GM12865 (cell line): Measurements from ENCODE around the gene FNDC10.

Source experiments
- DNase-seq: peaks from one replicate; pipeline ENCODE4 v3.0.0; 2010; ENCODE audit warnings: low read depth
- H3K4me3 ChIP-seq: 2 replicates; pipeline ENCODE4 v1.5.1; 2011; ENCODE audit warnings: mild to moderate bottlenecking, low read depth, low read length, control low read depth
- TF ChIP-seq, protein P1 (sequence below): IDR thresholded peaks from 2 replicates; pipeline ENCODE4 v1.5.1; 2011; ENCODE audit warnings: low read length, control low read depth, low read depth, inconsistent platforms; ENCODE audit not compliant: insufficient read depth; ENCODE audit errors: missing control alignments

The FNDC10 gene

DNA sequence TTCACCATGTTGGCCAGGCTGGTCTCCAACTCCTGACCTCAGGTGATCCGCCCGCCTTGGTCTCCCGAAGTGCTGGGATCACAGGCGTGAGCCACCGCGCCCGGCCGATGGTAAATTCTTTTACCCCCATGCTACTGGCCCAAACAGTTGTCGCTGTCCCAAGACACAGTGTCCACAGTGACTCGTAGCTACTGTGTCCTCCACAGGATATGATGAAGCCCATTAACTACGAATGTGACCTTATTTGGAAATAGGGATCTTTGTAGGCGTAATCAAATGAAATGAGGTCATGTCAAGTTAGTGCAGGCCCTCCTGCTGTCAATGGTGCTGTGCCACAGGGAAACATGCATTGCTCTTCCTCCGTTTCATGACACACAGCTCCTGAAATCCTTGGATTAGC is 8.5 kb downstream of the FNDC10 start:
- no peak for DNase-seq
- TF ChIP-seq, protein P1, sequence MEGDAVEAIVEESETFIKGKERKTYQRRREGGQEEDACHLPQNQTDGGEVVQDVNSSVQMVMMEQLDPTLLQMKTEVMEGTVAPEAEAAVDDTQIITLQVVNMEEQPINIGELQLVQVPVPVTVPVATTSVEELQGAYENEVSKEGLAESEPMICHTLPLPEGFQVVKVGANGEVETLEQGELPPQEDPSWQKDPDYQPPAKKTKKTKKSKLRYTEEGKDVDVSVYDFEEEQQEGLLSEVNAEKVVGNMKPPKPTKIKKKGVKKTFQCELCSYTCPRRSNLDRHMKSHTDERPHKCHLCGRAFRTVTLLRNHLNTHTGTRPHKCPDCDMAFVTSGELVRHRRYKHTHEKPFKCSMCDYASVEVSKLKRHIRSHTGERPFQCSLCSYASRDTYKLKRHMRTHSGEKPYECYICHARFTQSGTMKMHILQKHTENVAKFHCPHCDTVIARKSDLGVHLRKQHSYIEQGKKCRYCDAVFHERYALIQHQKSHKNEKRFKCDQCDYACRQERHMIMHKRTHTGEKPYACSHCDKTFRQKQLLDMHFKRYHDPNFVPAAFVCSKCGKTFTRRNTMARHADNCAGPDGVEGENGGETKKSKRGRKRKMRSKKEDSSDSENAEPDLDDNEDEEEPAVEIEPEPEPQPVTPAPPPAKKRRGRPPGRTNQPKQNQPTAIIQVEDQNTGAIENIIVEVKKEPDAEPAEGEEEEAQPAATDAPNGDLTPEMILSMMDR = no peak
- H3K4me3 ChIP-seq = no peak overlapping the region

DNA sequence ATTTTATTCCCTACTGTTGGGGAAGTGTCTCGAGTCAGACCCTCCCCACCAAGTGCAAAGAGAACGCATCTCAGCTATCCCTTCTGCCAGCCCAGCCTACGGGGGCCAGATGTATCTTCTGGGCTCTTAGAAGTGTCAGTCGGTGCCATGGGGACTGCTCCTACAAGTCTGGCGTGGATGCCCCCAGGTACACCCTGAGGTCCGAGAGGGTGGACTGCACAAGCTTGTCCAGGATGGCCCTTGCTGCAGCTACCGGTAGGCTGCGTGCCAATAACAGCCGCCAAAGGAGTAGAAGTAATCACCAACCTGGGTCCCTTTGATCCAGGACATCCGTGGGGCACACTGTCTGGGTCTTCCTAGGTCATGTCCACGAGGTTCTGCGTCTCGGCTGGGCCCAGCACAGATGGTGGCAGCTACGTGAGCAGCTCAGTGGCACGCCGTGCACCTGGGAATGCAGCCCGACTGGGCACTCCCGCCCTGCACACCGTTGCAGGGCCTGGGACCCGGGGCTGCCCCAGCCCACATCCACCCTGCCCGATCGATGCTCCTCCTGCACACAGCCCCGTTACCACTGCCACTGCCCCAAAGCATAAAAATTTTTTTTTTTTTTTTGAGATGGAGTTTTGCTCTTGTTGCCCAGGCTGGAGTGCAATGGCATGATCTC is 16.5 kb downstream of the FNDC10 start:
- H3K4me3 ChIP-seq = no peak overlapping the region
- DNase-seq = no peak
- TF ChIP-seq, protein P1 = no peak

DNA sequence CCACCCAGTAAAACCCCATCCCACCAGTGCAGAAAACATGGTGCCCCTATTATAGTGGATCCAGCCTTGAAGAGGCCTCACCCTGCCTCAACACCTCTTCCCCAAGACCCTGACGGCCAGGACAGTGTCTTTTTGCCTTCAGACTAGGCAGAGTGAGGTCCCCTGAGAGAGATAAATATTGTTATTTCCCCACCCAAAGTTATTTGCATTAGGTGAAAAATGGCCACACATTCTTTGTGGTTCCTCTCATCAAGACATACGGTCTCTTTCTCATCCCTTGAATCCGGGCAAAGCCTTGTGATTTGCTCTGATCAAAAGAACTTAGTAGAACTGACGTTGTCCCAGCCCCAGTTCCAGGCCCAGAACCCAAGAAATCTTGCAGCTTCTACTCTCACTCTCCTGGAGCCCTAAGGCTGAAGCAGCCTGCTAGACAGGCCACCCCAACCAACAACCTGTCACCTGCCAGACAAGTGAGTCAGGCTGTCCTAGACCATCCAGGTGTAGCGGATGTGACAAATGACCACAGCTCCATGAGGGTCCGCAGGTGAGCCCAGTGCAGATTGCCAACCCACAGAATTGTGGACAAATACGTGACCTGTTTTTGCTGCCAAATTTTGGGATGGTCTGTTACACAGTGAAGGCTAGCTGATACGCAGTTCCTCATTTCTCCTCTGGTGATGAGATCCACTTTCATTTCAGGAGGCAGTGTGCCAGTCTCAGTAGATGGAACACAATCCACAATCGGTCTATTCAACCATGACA is 17.2 kb downstream of the FNDC10 start:
- no peak overlapping the region for H3K4me3 ChIP-seq
- TF ChIP-seq, protein P1 = no peak
- DNase-seq = no peak

DNA sequence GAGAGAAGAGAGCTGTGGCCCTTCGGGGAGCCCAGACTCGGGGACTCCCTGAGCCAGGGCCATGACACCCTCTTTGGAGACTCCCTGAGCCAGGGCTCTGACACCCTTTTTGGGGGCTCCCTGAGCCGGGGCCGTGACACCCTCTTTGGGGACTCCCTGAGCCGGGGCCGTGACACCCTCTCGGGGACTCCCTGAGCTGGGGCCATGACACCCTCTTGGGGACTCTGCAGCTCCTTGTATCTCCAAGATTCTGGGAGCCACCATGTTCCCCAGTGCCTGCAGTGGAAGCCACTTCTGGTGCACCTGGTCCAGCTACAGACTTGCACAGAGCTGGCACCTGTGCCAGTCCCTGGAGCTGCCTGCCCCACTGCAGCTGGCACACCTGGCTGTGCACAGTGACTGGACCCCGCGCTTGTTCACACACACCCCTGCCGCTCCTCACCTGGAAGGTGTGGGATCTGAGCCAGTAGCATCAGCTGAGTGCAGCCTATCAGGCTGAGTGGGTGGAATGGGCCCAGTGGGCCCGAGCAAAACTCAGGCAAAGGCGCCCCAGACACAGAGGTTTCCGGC is 21.5 kb downstream of the FNDC10 start:
- no peak overlapping the region for H3K4me3 ChIP-seq
- TF ChIP-seq, protein P1 = no peak
- DNase-seq = no peak

DNA sequence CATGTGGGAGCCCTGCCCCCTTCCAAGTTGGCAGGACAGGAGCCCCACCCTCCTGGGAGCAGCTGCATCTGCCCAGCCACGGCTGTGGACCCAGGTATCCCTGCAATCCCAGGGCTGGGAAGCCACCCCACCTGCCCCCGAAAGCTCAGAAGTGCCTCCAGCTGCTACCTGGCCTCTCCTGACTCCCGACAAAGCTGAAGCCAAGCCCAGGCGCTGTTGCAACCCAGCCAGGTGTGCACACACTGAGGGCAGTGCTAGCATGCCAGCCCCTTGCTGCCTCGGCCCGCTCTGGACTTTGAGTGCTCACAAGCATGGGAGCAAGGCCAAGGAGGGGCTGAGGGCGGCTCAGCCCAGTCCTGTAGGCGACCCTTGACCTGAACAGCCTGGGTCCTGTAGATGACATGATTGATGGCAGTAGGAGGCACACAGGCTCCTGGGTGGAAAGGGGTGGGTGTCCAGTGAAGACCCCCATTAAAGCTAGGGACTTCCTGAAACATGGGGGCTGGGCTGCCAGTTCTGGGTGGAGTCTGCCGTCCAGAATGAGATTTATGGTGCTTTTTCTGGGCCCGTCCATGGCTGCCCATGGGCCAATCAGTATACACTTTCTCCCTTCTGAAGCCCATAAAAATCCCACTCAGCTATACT is 22.4 kb downstream of the FNDC10 start:
- TF ChIP-seq, protein P1 = no peak
- DNase-seq = no peak
- no peak overlapping the region for H3K4me3 ChIP-seq

DNA sequence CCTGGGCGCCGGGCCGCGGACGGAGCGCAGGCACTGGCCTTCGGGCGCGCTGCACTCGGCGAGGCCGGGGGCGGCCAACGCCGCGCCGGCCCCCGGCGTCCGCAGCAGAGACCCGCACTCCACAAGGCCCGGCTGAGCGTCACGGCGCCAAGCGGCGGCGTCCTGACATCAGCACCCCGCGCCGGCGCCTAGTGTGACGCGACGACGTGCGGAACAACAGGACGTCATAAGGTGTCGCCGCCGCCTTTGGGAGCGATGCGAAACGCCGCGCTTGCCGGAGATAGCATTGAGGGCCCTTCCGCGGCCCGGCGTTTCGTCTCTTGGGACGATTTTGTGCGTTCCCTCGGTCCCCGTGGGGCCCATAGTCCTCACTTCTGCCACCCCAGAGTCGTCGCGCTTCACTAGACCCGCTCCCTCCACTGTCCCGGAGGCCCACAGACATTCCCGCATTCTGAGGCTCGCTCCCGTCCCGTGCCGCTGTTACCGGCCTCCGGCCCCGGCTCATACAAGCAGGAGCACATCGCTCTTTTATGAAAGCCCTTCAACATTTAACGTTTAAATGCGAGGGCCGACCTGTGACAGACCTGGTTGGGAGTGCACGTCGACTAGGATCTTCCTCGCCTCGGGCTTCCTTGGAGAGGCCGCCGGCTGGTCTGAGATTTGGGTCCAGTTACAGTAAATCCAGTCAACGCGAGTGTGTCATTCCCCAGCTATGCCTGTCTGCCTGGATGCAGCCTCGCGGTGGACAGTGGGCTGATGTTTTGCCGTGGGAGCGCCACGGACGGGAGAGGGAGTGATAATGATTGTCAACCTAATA is 25.0 kb downstream of the FNDC10 start, which contains the start of gene SSU72:
SSU72 (minus strand) TSS at position 143 of the 817 bp plus-strand sequence. CDS start 306 bp downstream, outside the sequence.
- peak; percentile 96 for DNase-seq
- TF ChIP-seq, protein P1 = no peak
- H3K4me3 ChIP-seq = peak within 1 kb of the TSS; percentile 83
